ENCODE data around the gene CPPED1. TPM values are rescaled to one million over a fixed set of nuclear protein-coding genes. Genes with fewer than 3 reads are reported as not detected.

Gene CPPED1
- total and polyA plus RNA-seq, 2 experiments from 2014 or later = 6.2 to 7.3 TPM

DNA sequence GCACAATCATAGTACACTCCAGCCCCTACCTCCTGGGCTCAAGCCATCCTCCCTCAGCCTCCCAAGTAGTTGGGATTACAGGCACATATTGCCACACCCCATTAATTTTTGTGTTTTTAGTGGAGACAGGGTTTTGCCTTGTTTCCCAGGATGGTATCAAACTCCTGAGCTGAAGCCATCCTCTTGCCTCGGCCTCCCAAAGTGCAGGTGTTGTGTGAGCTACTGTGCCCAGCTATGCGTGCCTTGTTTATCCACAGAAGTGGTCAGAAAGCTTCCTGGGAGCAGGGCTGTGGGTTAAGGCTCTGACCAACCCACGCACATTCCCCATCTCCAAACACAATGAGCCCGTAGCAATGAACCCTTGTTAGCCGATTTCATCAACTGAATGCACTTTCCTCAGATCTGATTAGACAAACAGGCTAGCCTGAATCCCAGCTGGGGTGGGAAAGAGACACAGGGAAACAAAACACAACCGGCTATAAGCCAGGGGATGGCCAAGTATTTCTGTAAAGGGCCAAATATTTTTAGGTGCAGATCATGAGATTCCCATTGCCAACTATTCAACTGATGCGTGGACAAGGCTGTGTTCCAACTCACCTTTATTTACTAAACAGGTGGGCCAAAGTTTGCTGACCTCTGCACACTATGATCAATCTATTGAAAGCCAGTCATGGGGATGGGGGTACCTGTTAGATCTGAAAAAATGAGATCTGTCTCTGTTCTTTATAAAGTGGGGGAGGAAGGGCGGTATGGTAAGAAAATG is 193.6 kb downstream of the CPPED1 start:
- Histone ChIP-seq H3K9me2 (ENCODE audit: insufficient read depth) (no peaks in the 10 kb centered on the region), H3K4me3 (no peak overlapping the region), H3K36me3 (ENCODE audit: insufficient read depth) (no peaks in the 10 kb centered on the region), H2AFZ (no peak overlapping the region), H3K4me2 (no peak overlapping the region), H4K20me1 (replicated peaks; ENCODE audit: insufficient read depth) (no peaks in the 10 kb centered on the region), H3K27me3 (ENCODE audit: insufficient read depth) (no peaks in the 10 kb centered on the region), H3K27ac (ENCODE audit: low read depth) (no peak overlapping the region), H3K4me1 (ENCODE audit: insufficient read depth) (peaks cover 6% of the 10 kb centered on the region), H3K79me2 (replicated peaks; ENCODE audit: insufficient read depth) (no peaks in the 10 kb centered on the region), H3F3A (replicated peaks; ENCODE audit: low read depth) (no peaks in the 10 kb centered on the region)
- no peak overlapping the region for H3K27ac Mint-ChIP-seq
- H3K36me3 Mint-ChIP-seq (ENCODE audit: low read depth) = no peaks in the 10 kb centered on the region
- peaks cover 8% of the 10 kb centered on the region for H3K27me3 Mint-ChIP-seq (ENCODE audit: insufficient read depth, low read depth, poor library complexity)
- no peak for DNase-seq (ENCODE audit: low spot score)
- H3K9me3 Mint-ChIP-seq = peaks cover 8% of the 10 kb centered on the region; the same call in 2 of the 3 replicates
- H3K4me1 Mint-ChIP-seq = peaks cover 16% of the 10 kb centered on the region
- no peak for ATAC-seq
- no peak overlapping the region for H3K4me3 Mint-ChIP-seq
- TF ChIP-seq ZNF331 (CRISPR knock-in tag; IDR thresholded peaks at IDR 0.05; ENCODE audit: low read depth) (no peak), EZH2phosphoT487 (IDR thresholded peaks at IDR 0.05; ENCODE audit: unreplicated experiment) (no peak), ZNF114 (CRISPR knock-in tag; IDR thresholded peaks at IDR 0.05) (no peak), CREB1 (CRISPR knock-in tag; IDR thresholded peaks at IDR 0.05; ENCODE audit: low read depth) (no peak), CTCF (conservative IDR thresholded peaks at IDR 0.05; ENCODE audit: low read depth in 2 of 2) (no peak), EZH2 (IDR thresholded peaks at IDR 0.05; ENCODE audit: low read depth, unreplicated experiment) (no peak), ZNF462 (CRISPR knock-in tag; IDR thresholded peaks at IDR 0.05) (no peak), POLR2AphosphoS5 (IDR thresholded peaks at IDR 0.05; ENCODE audit: low read depth) (no peak), JUNB (IDR thresholded peaks at IDR 0.05; ENCODE audit: unreplicated experiment) (no peak), NANOG (IDR thresholded peaks at IDR 0.05; ENCODE audit: borderline replicate concordance) (no peak), STAT1 (IDR thresholded peaks at IDR 0.05; ENCODE audit: unreplicated experiment) (no peak)
- TF ChIP-seq, protein P1, sequence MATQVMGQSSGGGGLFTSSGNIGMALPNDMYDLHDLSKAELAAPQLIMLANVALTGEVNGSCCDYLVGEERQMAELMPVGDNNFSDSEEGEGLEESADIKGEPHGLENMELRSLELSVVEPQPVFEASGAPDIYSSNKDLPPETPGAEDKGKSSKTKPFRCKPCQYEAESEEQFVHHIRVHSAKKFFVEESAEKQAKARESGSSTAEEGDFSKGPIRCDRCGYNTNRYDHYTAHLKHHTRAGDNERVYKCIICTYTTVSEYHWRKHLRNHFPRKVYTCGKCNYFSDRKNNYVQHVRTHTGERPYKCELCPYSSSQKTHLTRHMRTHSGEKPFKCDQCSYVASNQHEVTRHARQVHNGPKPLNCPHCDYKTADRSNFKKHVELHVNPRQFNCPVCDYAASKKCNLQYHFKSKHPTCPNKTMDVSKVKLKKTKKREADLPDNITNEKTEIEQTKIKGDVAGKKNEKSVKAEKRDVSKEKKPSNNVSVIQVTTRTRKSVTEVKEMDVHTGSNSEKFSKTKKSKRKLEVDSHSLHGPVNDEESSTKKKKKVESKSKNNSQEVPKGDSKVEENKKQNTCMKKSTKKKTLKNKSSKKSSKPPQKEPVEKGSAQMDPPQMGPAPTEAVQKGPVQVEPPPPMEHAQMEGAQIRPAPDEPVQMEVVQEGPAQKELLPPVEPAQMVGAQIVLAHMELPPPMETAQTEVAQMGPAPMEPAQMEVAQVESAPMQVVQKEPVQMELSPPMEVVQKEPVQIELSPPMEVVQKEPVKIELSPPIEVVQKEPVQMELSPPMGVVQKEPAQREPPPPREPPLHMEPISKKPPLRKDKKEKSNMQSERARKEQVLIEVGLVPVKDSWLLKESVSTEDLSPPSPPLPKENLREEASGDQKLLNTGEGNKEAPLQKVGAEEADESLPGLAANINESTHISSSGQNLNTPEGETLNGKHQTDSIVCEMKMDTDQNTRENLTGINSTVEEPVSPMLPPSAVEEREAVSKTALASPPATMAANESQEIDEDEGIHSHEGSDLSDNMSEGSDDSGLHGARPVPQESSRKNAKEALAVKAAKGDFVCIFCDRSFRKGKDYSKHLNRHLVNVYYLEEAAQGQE (IDR thresholded peaks at IDR 0.05; ENCODE audit: unreplicated experiment) = no peak
- TF ChIP-seq, protein P2, sequence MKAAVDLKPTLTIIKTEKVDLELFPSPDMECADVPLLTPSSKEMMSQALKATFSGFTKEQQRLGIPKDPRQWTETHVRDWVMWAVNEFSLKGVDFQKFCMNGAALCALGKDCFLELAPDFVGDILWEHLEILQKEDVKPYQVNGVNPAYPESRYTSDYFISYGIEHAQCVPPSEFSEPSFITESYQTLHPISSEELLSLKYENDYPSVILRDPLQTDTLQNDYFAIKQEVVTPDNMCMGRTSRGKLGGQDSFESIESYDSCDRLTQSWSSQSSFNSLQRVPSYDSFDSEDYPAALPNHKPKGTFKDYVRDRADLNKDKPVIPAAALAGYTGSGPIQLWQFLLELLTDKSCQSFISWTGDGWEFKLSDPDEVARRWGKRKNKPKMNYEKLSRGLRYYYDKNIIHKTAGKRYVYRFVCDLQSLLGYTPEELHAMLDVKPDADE (IDR thresholded peaks at IDR 0.05) = no peak

All from GM23338 (cell line).